ENCODE data around the gene GSTM4. TPM values are rescaled to one million over a fixed set of nuclear protein-coding genes. Genes with fewer than 3 reads are reported as not detected.
"Not testable (repeated sequence)": the region's sequence is repeated elsewhere in the genome, so short reads cannot be mapped to it uniquely, and the experiment has no call there.

Gene GSTM4
- total RNA-seq, 6 experiments from 2014 or later: 16.0 to 27.1 (median 24.8) TPM

- DNase-seq: no peak
- no peak for TF ChIP-seq CTCF (IDR thresholded peaks at IDR 0.05)
- no peaks in the 10 kb centered on the region for H3K9me3 Mint-ChIP-seq
- 0 out of 2 replicates have a peak, but pooled peaks cover 9% of the 10 kb centered on the region for H3K36me3 Mint-ChIP-seq (ENCODE audit: low read depth)
- H3K4me1 Mint-ChIP-seq (ENCODE audit: low read depth): peaks cover 23% of the 10 kb centered on the region
- no peak overlapping the region for H3K4me3 Mint-ChIP-seq
- no peak overlapping the region for H3K27ac Mint-ChIP-seq
- H3K27me3 Mint-ChIP-seq (ENCODE audit: insufficient read depth): no peaks in the 10 kb centered on the region; the same call in 1 of the 2 replicates
Observed at GRCh38 chr1:109658533-109659042, 2.7 kb downstream of the GSTM4 start.

DNA sequence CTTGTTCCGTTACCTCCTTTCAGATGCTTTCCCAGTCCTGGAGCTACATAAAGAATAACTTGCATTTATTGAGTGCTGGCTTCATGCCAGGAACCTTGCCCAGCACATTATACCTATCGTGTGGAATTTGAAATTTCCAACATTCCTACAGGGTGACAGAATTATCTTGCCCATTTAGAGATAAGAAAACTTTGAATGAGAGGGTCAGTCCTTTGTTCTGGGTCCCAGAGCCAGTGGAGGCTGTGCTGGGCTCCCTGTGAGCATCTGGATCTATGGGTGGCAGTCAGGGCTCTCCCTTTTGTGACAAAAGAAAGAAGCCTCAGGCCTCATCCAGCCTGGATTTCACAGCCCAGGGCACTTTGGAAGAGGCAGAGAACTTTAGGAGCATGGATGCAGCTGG lies 3.2 kb downstream of the GSTM4 start:
- H3K27me3 Mint-ChIP-seq (ENCODE audit: insufficient read depth): no peaks in the 10 kb centered on the region; the same call in 1 of the 2 replicates
- no peak for TF ChIP-seq CTCF (IDR thresholded peaks at IDR 0.05)
- H3K9me3 Mint-ChIP-seq: no peaks in the 10 kb centered on the region
- 0 out of 2 replicates have a peak, but pooled peaks cover 9% of the 10 kb centered on the region for H3K36me3 Mint-ChIP-seq (ENCODE audit: low read depth)
- H3K27ac Mint-ChIP-seq: no peak overlapping the region
- no peak overlapping the region for H3K4me3 Mint-ChIP-seq
- H3K4me1 Mint-ChIP-seq (ENCODE audit: low read depth): peaks cover 26% of the 10 kb centered on the region
- no peak for DNase-seq

GRCh38 chr1:109659997-109660690 lies 4.2 kb downstream of the GSTM4 start:
- Mint-ChIP-seq H3K9me3 (no peaks in the 10 kb centered on the region), H3K36me3 (ENCODE audit: low read depth) (0 out of 2 replicates have a peak, but pooled peaks cover 9% of the 10 kb centered on the region), H3K4me3 (no peak overlapping the region), H3K27me3 (ENCODE audit: insufficient read depth) (no peaks in the 10 kb centered on the region; the same call in 1 of the 2 replicates), H3K4me1 (ENCODE audit: low read depth) (peaks cover 30% of the 10 kb centered on the region), H3K27ac (no peak overlapping the region)
- no peak for TF ChIP-seq CTCF (IDR thresholded peaks at IDR 0.05)
- DNase-seq: no peak

- H3K4me3 Mint-ChIP-seq; H3K27ac Mint-ChIP-seq; DNase-seq; H3K36me3 Mint-ChIP-seq (ENCODE audit: low read depth); H3K9me3 Mint-ChIP-seq; H3K27me3 Mint-ChIP-seq (ENCODE audit: insufficient read depth): not testable (repeated sequence)
- peaks cover 25% of the 10 kb centered on the region for H3K4me1 Mint-ChIP-seq (ENCODE audit: low read depth)
Observed at GRCh38 chr1:109660691-109661026, 4.8 kb downstream of the GSTM4 start.

- Mint-ChIP-seq H3K27me3 (ENCODE audit: insufficient read depth) (no peaks in the 10 kb centered on the region; the same call in 1 of the 2 replicates), H3K27ac (no peak overlapping the region), H3K36me3 (ENCODE audit: low read depth) (0 out of 2 replicates have a peak, but pooled peaks cover 9% of the 10 kb centered on the region), H3K9me3 (no peaks in the 10 kb centered on the region), H3K4me3 (no peak overlapping the region), H3K4me1 (ENCODE audit: low read depth) (peaks cover 20% of the 10 kb centered on the region)
- TF ChIP-seq CTCF (IDR thresholded peaks at IDR 0.05): no peak
- DNase-seq: no peak
Observed at GRCh38 chr1:109661391-109661790, 5.5 kb downstream of the GSTM4 start.

DNA sequence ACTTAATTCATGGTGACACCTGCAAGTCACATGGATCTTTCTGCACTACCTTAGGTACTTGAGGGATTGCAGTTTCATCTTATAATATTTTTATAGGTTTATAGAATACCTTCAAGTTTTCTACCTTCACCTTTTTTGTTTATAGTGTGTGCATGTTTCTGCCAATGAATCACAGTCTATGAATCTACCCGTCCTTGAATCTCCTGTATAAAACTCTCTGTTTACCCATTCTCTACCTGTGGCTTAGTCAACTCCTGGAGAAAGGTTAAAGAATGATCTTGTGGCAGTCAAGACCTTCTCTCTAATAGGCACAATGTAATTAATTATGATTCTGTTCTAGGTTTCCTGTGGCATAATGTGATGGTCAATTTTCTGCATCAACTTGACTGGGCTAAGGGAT lies 8.8 kb downstream of the GSTM4 start:
- DNase-seq: no peak
- H3K4me1 Mint-ChIP-seq (ENCODE audit: low read depth): peaks cover 29% of the 10 kb centered on the region
- no peak for TF ChIP-seq CTCF (IDR thresholded peaks at IDR 0.05)
- H3K27ac Mint-ChIP-seq: no peak overlapping the region; the same call in 1 of the 2 replicates
- peaks cover 7% of the 10 kb centered on the region; the same call in 1 of the 2 replicates for H3K36me3 Mint-ChIP-seq (ENCODE audit: low read depth)
- no peak overlapping the region for H3K4me3 Mint-ChIP-seq
- H3K9me3 Mint-ChIP-seq: no peaks in the 10 kb centered on the region
- no peaks in the 10 kb centered on the region; the same call in 1 of the 2 replicates for H3K27me3 Mint-ChIP-seq (ENCODE audit: insufficient read depth)

All from HFFc6 (cell line).